OCI-LY1 (cell line): ENCODE measurements around the gene ALDH3A2.

Experiments used
- EZH2 ChIP-seq: fragments of 200-600 bp; sonication (generic), shearing (Covaris generic); IDR thresholded peaks from 2 replicates; pipeline ENCODE4 v1.8.0; 2017; ENCODE audit warnings: borderline replicate concordance, mixed run types, mild to moderate bottlenecking, antibody characterized with exemption, low read length, moderate library complexity, mixed read lengths
- TF ChIP-seq, protein P1 (sequence below): fragments of 200-600 bp; sonication (generic), shearing (Covaris generic); IDR thresholded peaks from 2 replicates; pipeline ENCODE4 v1.5.1; 2017; ENCODE audit warnings: mild to moderate bottlenecking, antibody characterized with exemption, low read length, moderate library complexity, mixed read lengths

DNA sequence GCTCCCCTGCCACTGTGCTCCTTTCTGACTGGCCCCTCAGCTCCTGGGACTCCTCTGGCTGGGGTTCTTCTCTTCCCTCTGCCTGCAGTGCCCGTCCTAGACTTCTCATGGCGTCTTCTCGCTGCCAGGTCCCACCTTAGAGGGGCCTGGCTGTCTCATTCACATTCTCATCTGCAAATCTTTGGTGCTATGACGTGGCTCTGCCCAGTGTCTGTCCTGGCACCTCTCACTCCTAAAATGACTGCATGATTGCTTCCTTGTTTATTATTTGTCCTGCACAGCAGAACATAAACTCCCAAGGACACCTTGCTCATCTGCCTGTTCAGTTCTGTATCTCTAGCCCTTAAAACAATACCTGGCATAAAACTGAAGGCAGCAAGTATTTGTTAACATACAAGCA, 18.5 kb upstream of the ALDH3A2 start:
- TF ChIP-seq, protein P1, sequence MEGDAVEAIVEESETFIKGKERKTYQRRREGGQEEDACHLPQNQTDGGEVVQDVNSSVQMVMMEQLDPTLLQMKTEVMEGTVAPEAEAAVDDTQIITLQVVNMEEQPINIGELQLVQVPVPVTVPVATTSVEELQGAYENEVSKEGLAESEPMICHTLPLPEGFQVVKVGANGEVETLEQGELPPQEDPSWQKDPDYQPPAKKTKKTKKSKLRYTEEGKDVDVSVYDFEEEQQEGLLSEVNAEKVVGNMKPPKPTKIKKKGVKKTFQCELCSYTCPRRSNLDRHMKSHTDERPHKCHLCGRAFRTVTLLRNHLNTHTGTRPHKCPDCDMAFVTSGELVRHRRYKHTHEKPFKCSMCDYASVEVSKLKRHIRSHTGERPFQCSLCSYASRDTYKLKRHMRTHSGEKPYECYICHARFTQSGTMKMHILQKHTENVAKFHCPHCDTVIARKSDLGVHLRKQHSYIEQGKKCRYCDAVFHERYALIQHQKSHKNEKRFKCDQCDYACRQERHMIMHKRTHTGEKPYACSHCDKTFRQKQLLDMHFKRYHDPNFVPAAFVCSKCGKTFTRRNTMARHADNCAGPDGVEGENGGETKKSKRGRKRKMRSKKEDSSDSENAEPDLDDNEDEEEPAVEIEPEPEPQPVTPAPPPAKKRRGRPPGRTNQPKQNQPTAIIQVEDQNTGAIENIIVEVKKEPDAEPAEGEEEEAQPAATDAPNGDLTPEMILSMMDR, result no peak
- no peak for TF ChIP-seq EZH2
